A549 (cell line): Measurements from ENCODE around the gene SYDE1.

Experiments used
- CTCF ChIP-seq: fragments of >200 bp; sonication (Bioruptor Twin); formaldehyde crosslinking; IDR thresholded peaks from 3 replicates; pipeline ENCODE4 v1.5.1; 2016
- ESRRA ChIP-seq: fragments of 150-350 bp; IDR thresholded peaks from 2 replicates; pipeline ENCODE4 v1.6.1; 2014; ENCODE audit warnings: mild to moderate bottlenecking, low read length, borderline replicate concordance

- TF ChIP-seq CTCF = no peak
- no peak for TF ChIP-seq ESRRA
These were observed 20.0 kb upstream of the SYDE1 start for GRCh38 chr19:15087182-15087581.
